GM18868 (cell line): Measurements from ENCODE around the gene SPTSSB.

Source experiments
- ATAC-seq: cut with Tn5 transposase; IDR thresholded peaks from one replicate; pipeline ENCODE4 v1.9.1; 2021; ENCODE audit warnings: mild to moderate bottlenecking, moderate library complexity; ENCODE audit not compliant: unreplicated experiment

The SPTSSB gene

GRCh38 chr3:161339517-161340500 is 31.5 kb downstream of the SPTSSB start:
- ATAC-seq: no peak

- ATAC-seq: peak; percentile 40
Measured at GRCh38 chr3:161337311-161337710, 34.0 kb downstream of the SPTSSB start.

- ATAC-seq: peak; percentile 51
Measured at GRCh38 chr3:161336661-161337060, 34.7 kb downstream of the SPTSSB start.

- ATAC-seq: no peak
Measured at GRCh38 chr3:161333696-161334095, 37.6 kb downstream of the SPTSSB start.

- ATAC-seq: no peak
Measured at GRCh38 chr3:161332792-161333191, 38.5 kb downstream of the SPTSSB start.

GRCh38 chr3:161325059-161325458 is 46.3 kb downstream of the SPTSSB start:
- no peak for ATAC-seq

- ATAC-seq: no peak
Measured at GRCh38 chr3:161323926-161324621, 47.2 kb downstream of the SPTSSB start.

- no peak for ATAC-seq
Measured at GRCh38 chr3:161322781-161323568, 48.3 kb downstream of the SPTSSB start.

GRCh38 chr3:161320837-161321236 is 50.5 kb downstream of the SPTSSB start:
- no peak for ATAC-seq

GRCh38 chr3:161319867-161320266 is 51.5 kb downstream of the SPTSSB start:
- ATAC-seq: no peak

GRCh38 chr3:161317077-161317476 is 54.2 kb downstream of the SPTSSB start:
- no peak for ATAC-seq

- ATAC-seq: no peak
Measured at GRCh38 chr3:161316006-161316689, 55.2 kb downstream of the SPTSSB start.

- ATAC-seq: peak; percentile 45
Measured at GRCh38 chr3:161314836-161315395, 56.4 kb downstream of the SPTSSB start.

- ATAC-seq: peak; percentile 77
Measured at GRCh38 chr3:161310649-161311423, 60.5 kb downstream of the SPTSSB start.

GRCh38 chr3:161305095-161305991 is 66.0 kb downstream of the SPTSSB start:
- ATAC-seq: no peak

- ATAC-seq: no peak
Measured at GRCh38 chr3:161296814-161297213, 74.5 kb downstream of the SPTSSB start.

- ATAC-seq: no peak
Measured at GRCh38 chr3:161295325-161295724, 76.0 kb downstream of the SPTSSB start.
